Skeletal muscle tissue (tissue), 4 donors: ENCODE results near the gene SBNO2. TPM values are rescaled to one million over a fixed set of nuclear protein-coding genes. Genes with fewer than 3 reads are reported as not detected.
A peak's percentile ranks its signal among the peaks of the same experiment; 100 is the strongest.

Source experiments
- H3K27ac ChIP-seq: one replicate; pipeline ENCODE4 v1.7.0; 2013; ENCODE audit warnings: mild to moderate bottlenecking, low read depth, low read length, inconsistent platforms
- H3K27me3 ChIP-seq, 3 donors: one replicate each; pipeline ENCODE4 v1.7.0; 2013; ENCODE audit warnings: low read length in 3 of 3; ENCODE audit not compliant: control insufficient read depth in 3 of 3, insufficient read depth in 3 of 3
- H3K36me3 ChIP-seq, 3 donors: one replicate each; pipeline ENCODE4 v1.7.0; 2013; ENCODE audit warnings: low read length in 3 of 3; ENCODE audit not compliant: control insufficient read depth in 3 of 3, insufficient read depth in 3 of 3
- H3K4me1 ChIP-seq, 3 donors: one replicate each; pipeline ENCODE4 v1.7.0; 2013; ENCODE audit warnings: low read length in 3 of 3, mild to moderate bottlenecking in 3 of 3; ENCODE audit not compliant: control insufficient read depth in 3 of 3, insufficient read depth in 3 of 3
- H3K4me3 ChIP-seq, 3 donors: one replicate each; pipeline ENCODE4 v1.7.0; 2013; ENCODE audit warnings: low read length in 3 of 3
- H3K9ac ChIP-seq, 3 donors: one replicate each; pipeline ENCODE4 v1.7.0; 2013; ENCODE audit warnings: low read length in 3 of 3, mild to moderate bottlenecking in 3 of 3, moderate library complexity in 2 of 3, low read depth in 1 of 3
- H3K9me3 ChIP-seq, 3 donors: one replicate each; pipeline ENCODE4 v1.7.0; 2013; ENCODE audit warnings: low read length in 3 of 3; ENCODE audit not compliant: control insufficient read depth in 3 of 3
- total RNA-seq: library from RNA; depleted of rRNA; stranded (reverse); fragments of >200 nt; gene quantifications from one replicate; pipeline ENCODE4 v1.2.3, GENCODE V29; 2014
- donor health status: Osteomylitis.

The SBNO2 gene
- total RNA-seq, 1 donor from 2014 or later = 10.4 TPM

DNA sequence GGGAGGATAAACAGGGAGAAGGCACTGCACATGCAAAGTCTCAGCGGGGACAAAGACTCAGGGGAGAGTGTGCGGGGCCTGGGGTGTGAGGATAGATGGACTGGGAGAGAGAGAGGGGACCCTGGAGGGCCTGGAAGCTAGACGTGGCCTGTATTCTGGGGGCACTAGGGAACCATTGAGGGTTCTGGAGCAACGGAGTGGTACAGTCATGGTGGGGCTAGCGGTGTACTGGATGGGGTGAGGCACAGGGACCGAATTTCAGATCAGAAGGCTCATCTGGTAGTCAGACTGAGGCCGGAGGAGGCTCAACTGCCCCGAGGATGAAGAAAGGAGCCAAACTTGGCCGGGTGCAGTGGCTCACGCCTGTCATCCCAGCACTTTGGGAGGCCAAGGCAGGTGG is 8.0 kb upstream of the SBNO2 start:
- Histone ChIP-seq H3K36me3 (no peaks in the 10 kb centered on the region), H3K27me3 (peaks cover 0 to 11% (median 5%) of the 10 kb centered on the region in 3 donors), H3K9me3 (no peaks in the 10 kb centered on the region), H3K9ac (no peak overlapping the region), H3K27ac (no peak overlapping the region), H3K4me1 (peaks cover 2 to 16% (median 11%) of the 10 kb centered on the region in 3 donors), H3K4me3 (no peak overlapping the region)

DNA sequence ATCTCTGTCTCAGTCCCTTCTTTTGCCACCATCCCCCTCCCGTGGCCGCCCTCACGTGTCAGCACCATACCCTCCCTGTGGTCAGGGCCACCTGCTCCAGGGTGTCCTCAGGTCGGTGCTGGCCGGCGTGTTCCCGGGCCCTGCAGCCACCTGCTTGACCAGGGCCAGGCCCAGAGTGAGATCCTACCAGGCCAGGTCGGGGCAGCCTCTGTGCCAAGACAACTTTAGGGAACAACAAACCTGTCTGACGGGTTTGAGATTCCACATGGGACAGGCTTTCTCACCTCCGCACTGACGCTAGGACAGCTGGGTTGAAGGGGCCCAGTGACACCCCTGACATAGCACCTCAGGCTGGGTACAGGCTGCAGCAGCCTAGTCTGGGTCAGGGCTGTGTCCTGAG is 7.5 kb upstream of the SBNO2 start:
- H3K27me3 ChIP-seq = peaks cover 0 to 11% (median 5%) of the 10 kb centered on the region in 3 donors
- no peak overlapping the region for H3K27ac ChIP-seq
- no peak overlapping the region for H3K4me3 ChIP-seq
- H3K36me3 ChIP-seq = no peaks in the 10 kb centered on the region
- H3K9ac ChIP-seq = no peak overlapping the region
- H3K4me1 ChIP-seq = peaks cover 2 to 19% (median 11%) of the 10 kb centered on the region in 3 donors
- H3K9me3 ChIP-seq = no peaks in the 10 kb centered on the region

DNA sequence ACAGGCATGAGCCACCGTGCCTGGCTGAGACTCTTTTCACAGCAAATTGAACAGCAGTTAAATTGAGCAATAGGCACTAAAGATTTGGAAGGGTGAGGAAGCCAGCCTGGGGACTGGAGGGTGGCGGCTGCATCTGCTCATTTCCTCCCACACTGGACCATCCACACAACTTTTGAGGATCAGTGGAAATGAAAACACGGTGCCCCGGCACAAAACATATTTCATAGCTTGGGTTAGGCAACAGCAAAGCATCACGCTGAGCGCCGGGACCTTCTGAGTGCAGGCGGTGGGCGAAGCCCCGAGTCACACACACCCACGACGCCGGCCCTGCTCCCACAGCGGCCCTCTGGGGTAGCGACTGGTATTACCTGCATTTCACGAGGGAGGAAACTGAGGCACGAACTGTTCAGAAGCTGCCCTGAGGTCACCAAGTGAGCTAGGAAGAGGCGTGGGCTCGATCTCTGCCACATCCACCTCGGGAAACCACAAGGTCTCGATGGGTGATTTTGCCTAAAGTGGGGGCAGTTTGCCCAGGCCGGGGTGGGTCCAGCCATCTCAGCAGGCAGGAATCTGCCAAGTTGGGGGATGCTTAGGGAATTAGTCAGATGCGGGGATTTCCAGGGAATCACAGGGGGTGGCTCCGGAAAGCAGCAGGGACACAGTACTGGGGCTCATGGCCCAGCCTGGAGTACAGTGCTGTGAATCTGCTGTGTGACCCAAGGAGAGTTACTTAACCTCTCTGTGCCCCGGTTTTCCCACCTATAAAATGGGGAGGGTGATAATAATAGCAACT is 3.5 kb upstream of the SBNO2 start:
- peaks cover 0 to 16% (median 5%) of the 10 kb centered on the region in 3 donors for H3K27me3 ChIP-seq
- no peak overlapping the region for H3K27ac ChIP-seq
- H3K9me3 ChIP-seq = no peaks in the 10 kb centered on the region
- no peak overlapping the region for H3K9ac ChIP-seq
- H3K4me3 ChIP-seq = no peak overlapping the region
- H3K36me3 ChIP-seq = no peaks in the 10 kb centered on the region
- peaks cover 2 to 26% (median 11%) of the 10 kb centered on the region in 3 donors for H3K4me1 ChIP-seq

DNA sequence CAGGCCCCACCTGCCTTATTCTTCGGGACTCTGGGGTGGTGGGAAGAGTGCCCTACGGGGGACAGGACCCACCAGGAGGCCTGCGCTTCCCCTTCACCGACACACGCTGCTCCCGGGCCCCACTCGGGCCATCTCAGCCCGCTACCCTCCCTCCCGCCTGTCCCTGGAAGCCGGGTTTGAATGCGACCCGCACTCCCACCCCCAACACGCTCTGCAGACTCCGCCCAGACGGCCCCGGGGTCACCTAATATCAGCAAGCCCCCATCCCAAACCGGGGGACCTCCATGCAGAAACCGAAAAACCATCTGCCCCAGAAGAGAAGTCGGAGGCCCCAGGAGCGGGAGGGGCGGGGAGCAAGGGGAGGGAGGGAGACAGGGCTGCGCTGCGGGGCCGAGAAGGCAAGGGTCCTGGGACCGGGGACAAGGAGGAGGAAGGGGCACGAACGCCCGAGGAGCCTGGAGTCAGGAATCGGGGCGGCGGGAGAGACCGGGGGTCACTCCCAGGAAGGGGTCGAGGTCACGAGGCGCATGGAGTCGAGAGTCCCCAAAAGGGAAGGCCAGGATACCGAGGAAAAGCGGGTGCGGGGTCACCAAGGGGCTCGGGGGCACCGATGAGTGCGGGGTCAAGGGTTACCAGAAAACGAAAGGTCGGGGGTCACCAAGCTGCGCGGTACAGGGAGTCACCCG is 766 bp downstream of the SBNO2 start:
- Histone ChIP-seq H3K27ac (peak overlapping the region; percentile 89), H3K27me3 (peaks cover 0 to 13% (median 5%) of the 10 kb centered on the region in 3 donors), H3K9me3 (no peaks in the 10 kb centered on the region), H3K4me3 (peak overlapping the region; percentile 80 to 84 (median 81)), H3K9ac (peak overlapping the region; percentile 81 to 88 (median 82)), H3K36me3 (peaks cover 0 to 7% (median 2%) of the 10 kb centered on the region in 3 donors), H3K4me1 (peaks cover 9 to 57% (median 20%) of the 10 kb centered on the region in 3 donors)

DNA sequence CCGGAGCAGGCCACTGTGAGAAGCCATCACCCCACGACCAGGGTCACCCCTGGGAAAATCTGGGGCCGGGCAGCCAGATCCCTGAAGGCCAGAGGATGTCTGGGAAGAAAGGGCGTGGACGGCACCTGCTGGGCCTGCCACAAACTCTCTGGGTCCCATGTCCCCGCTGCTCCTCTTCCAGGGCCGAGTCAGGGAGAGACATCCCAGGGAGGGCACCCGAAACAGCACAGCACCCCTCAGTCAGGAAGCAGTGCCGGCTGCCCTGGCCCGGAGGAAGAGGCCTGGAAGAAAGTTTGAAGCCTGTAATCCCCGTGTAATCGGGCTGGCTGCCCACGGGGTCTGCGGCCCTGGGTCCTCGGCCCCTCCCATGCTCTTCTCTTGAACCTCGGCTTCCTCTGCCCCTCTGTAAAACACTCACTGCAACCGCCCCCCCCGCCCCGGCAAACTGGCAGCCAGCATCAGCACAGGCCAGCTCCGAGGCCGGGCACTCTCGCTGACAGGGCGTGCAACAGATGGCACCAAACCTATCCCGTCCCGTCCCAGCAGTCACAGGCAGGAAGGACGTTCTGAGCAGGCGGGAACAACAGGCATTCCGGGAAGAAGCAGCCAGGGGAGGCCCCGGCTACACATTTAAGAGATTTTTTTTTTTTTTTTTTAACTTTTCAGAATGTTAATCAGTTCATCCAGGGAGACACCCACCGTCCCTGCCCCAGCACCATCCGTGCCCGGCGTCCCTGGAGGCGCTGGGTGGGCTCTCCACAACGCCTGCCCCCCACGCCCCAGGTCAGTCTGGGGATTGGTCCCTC is 1.5 kb downstream of the SBNO2 start:
- H3K27ac ChIP-seq = peak overlapping the region; percentile 89
- H3K36me3 ChIP-seq = peaks cover 0 to 7% (median 2%) of the 10 kb centered on the region in 3 donors
- H3K4me3 ChIP-seq = peak overlapping the region; percentile 80 to 84 (median 81)
- H3K9ac ChIP-seq = peak overlapping the region; percentile 81 to 88 (median 82)
- H3K4me1 ChIP-seq = peaks cover 8 to 55% (median 18%) of the 10 kb centered on the region in 3 donors
- H3K9me3 ChIP-seq = no peaks in the 10 kb centered on the region
- peaks cover 0 to 9% (median 2%) of the 10 kb centered on the region in 3 donors for H3K27me3 ChIP-seq

DNA sequence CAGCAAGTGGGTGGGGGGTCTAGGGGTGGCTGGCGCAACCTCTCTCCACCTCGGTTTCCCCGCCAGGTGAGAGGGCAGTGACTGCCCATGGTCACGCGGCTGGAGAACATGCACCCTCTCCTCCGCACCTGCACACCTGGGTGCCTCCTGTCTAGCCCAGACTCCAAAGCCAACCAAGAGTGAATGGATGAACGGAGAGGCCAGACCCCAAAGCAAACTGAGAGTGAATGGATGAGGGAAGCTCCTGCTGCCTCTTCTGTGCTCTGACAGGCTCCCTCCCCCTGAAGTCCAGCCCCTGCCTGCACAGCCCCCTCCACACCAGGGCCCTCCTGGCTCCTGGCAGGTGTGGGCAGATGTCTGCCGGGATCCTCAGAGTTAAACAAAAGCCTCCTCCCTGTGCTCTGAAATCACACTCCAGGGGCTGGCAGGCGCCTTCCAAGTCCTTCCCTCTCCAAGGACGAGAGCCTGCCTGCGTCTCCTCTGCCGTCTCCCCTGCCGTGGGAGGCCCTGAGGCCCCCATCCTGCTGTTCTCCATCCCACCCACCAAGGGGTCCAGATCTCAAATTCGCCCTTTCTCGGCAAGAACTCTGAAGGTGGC is 2.2 kb downstream of the SBNO2 start:
- peaks cover 6 to 55% (median 18%) of the 10 kb centered on the region in 3 donors for H3K4me1 ChIP-seq
- H3K9me3 ChIP-seq = no peaks in the 10 kb centered on the region
- H3K9ac ChIP-seq = peak overlapping the region in 2 of 3 donors; percentile 82 to 88
- peaks cover 0 to 7% (median 5%) of the 10 kb centered on the region in 3 donors for H3K36me3 ChIP-seq
- peak overlapping the region; percentile 89 for H3K27ac ChIP-seq
- H3K27me3 ChIP-seq = peaks cover 0 to 5% (median 0%) of the 10 kb centered on the region in 3 donors
- peak overlapping the region in 2 of 3 donors; percentile 30 to 84 for H3K4me3 ChIP-seq

DNA sequence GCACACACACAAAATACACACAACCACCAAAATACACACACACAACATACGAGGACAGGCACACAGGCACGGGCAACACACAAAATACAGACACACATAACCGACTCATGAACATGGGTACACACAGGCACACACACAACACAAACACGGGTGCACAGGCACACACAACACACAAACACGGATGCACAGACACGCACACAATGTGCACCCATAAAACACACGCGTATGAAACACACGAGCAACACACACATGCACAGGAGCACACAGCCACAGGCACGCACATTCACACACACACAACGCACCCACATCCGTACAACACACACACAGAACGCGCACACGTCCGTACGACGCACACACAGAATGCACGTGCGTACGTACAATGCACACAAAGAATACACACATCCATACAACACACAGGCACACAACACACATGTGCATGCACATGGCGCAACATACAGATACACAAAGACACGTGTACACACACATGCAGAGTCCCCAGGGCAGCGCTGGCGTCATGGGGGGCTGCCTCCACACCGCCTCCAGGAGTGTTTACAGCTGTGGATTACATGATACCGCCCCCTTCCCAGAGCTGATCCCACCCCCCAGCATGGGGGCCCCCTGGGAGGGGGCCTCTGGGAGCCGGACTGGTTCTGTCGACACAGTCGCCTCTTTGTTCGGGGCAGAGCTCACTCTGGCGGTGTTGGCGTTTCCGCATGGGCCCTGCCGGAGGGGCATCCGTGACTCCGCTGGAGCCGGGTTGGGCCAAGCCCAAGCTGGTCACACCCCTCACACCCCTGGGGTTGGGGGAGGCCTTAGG is 2.9 kb downstream of the SBNO2 start:
- Histone ChIP-seq H3K27me3 (peaks cover 0 to 5% (median 0%) of the 10 kb centered on the region in 3 donors), H3K9me3 (no peaks in the 10 kb centered on the region), H3K9ac (no peak overlapping the region), H3K27ac (no peak overlapping the region), H3K4me1 (peaks cover 6 to 55% (median 18%) of the 10 kb centered on the region in 3 donors), H3K4me3 (peak overlapping the region in 1 of 3 donors; percentile 15), H3K36me3 (peaks cover 0 to 7% (median 5%) of the 10 kb centered on the region in 3 donors)

DNA sequence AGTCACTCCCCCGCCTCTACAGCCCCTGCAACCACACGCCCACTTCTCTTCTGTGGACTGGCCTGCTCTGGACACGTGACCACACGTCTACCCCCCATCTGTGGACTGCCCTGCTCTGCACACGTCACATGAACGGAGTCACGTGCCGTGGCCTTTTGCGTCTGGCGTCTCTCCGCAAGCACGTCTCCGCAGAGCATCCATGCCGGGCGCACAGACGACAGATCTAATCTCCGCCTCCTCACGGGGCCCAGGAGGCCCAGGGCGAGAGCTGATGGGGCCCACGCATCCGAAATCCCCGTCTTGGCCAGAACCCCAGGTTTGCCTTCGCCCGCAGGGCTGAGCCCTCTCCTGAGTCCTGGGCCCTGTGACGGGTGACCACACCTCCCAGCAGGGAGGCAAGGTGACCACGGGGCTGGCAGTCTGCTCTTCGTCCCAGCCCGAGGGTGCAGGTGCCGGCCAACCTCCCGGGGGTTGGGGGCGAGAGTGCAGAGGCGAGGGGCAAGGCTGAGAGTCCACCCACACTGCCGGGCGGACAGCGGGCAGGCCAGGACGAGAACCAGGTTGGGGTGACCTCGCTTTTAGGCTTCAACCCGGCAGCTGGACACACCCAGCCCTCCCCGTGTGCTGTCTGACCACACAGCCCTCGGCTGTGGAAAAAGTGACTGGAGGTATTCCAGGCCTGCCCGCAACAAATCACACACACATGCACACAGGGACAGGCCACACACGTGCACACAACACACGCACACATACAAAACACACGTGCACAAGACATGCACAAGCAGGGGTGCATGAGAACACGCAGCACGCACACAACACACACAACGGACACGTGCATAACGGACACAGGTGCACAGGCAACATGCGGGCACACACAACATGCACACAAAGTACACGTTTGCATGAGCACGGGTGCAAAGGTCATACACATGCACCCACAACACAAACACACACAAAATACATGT is 3.9 kb downstream of the SBNO2 start:
- H3K27me3 ChIP-seq = peaks cover 0 to under 1% (median 0%) of the 10 kb centered on the region in 3 donors
- no peaks in the 10 kb centered on the region for H3K9me3 ChIP-seq
- H3K36me3 ChIP-seq = peaks cover 0 to 7% (median 5%) of the 10 kb centered on the region in 3 donors
- peak overlapping the region in 1 of 3 donors; percentile 15 for H3K4me3 ChIP-seq
- no peak overlapping the region for H3K9ac ChIP-seq
- peaks cover 6 to 58% (median 18%) of the 10 kb centered on the region in 3 donors for H3K4me1 ChIP-seq
- peak overlapping the region; percentile 72 for H3K27ac ChIP-seq
